Uterus (tissue), 2 donors: ENCODE results near the gene TDRKH.

ENCODE experiments used
- CTCF ChIP-seq, 4 experiments: fragments of 200-600 bp in 2 of 4; fragments of 450-650 bp in 2 of 4; sonication (generic) in 2 of 4; IDR thresholded peaks; one replicate each; pipeline ENCODE4 v1.5.1; 2016 to 2019; ENCODE audit warnings: antibody characterized with exemption in 4 of 4, mild to moderate bottlenecking in 2 of 4, moderate library complexity in 1 of 4
- POLR2A ChIP-seq, 2 donors: fragments of 450-650 bp; IDR thresholded peaks; one replicate each; pipeline ENCODE4 v1.6.1; 2016; ENCODE audit warnings: antibody characterized with exemption in 2 of 2, mild to moderate bottlenecking in 1 of 2, moderate library complexity in 1 of 2

- TF ChIP-seq CTCF (IDR thresholded peaks at IDR 0.05) = no peak
- TF ChIP-seq POLR2A (IDR thresholded peaks at IDR 0.05) = no peak
Measured at GRCh38 chr1:151828921-151829320, 38.6 kb upstream of the TDRKH start.
